Panc1 (cell line): ENCODE data around the gene CDC42BPA. TPM values are rescaled to one million over a fixed set of nuclear protein-coding genes. Genes with fewer than 3 reads are reported as not detected.

Experiments
- ATAC-seq: fragments of 200-7000 bp; cut with Tn5 transposase; 2 replicates; pipeline ENCODE4 v1.9.1; 2020; ENCODE audit warnings: mild to moderate bottlenecking, moderate library complexity
- BruUV-seq: library from RNA; stranded (reverse); fragments of 400-500 nt; replicated peaks from 2 replicates; lab custom pipeline; 2021; lab: Mats Ljungman, UMichigan
- CTCF ChIA-PET: fragments of 300-600 bp; sonication (Branson Sonifier 250); formaldehyde crosslinking; loops from one replicate; lab custom pipeline; 2022; ENCODE audit warnings: antibody characterized with exemption; lab: Charles Lee
- POLR2A ChIA-PET: fragments of 300-600 bp; sonication (Branson Sonifier 250); formaldehyde crosslinking; loops from one replicate; lab custom pipeline; 2022; ENCODE audit warnings: antibody characterized with exemption; lab: Charles Lee
- DNase-seq: peaks from one replicate; pipeline ENCODE4 v3.0.0-alpha.2; 2010; ENCODE audit warnings: low read depth, low spot score
- H3K27ac ChIP-seq: 2 replicates; pipeline ENCODE4 v1.5.1; 2011; ENCODE audit warnings: mild to moderate bottlenecking, low read length, inconsistent platforms
- H3K27me3 ChIP-seq: fragments of 200-500 bp; sonication (Bioruptor generic); 2 replicates; pipeline ENCODE4 v1.6.0; 2014; ENCODE audit warnings: low read length, inconsistent platforms; ENCODE audit not compliant: control insufficient read depth, insufficient read depth
- H3K36me3 ChIP-seq: fragments of 200-500 bp; sonication (Bioruptor generic); 2 replicates; pipeline ENCODE4 v1.5.1; 2014; ENCODE audit warnings: inconsistent platforms, mild to moderate bottlenecking, low read length, moderate library complexity; ENCODE audit not compliant: control insufficient read depth, insufficient read depth
- H3K4me1 ChIP-seq: 2 replicates; pipeline ENCODE4 v1.5.1; 2011; ENCODE audit warnings: inconsistent platforms, mild to moderate bottlenecking, low read length, moderate library complexity; ENCODE audit not compliant: control insufficient read depth, insufficient read depth
- H3K4me3 ChIP-seq, 2 experiments: 2 replicates each; pipeline ENCODE4 v1.5.1; 2011 to 2012; ENCODE audit warnings: low read depth in 2 of 2, low read length in 2 of 2, mild to moderate bottlenecking in 2 of 2, inconsistent platforms in 1 of 2, moderate library complexity in 1 of 2
- H3K9me3 ChIP-seq: fragments of 200-500 bp; sonication (Bioruptor generic); 2 replicates; pipeline ENCODE4 v1.5.1; 2014; ENCODE audit warnings: low read depth, mild to moderate bottlenecking, inconsistent platforms, low read length, moderate library complexity; ENCODE audit not compliant: control insufficient read depth, insufficient read depth
- POLR2AphosphoS5 ChIP-seq: IDR thresholded peaks from 2 replicates; pipeline ENCODE4 v1.6.1; 2012; ENCODE audit warnings: mild to moderate bottlenecking, low read depth, low read length, moderate library complexity
- SIN3A ChIP-seq: IDR thresholded peaks from 2 replicates; pipeline ENCODE4 v1.6.1; 2012; ENCODE audit warnings: low read depth, mild to moderate bottlenecking, low read length, moderate library complexity, borderline replicate concordance; ENCODE audit not compliant: insufficient read depth
- TCF7L2 ChIP-seq: IDR thresholded peaks from 2 replicates; pipeline ENCODE4 v1.6.1; 2011; ENCODE audit warnings: mild to moderate bottlenecking, low read depth, low read length, inconsistent platforms
- in situ Hi-C: cut with HindIII; loops from 2 replicates; pipeline ENCODE4 v1.10.0; 2016; ENCODE audit warnings: low sequenced_read_pairs, low pct_unique_long_range_greater_than_20kb
- intact Hi-C: fragments of 100-400 bp; cut with micrococcal nuclease; formaldehyde crosslinking; loops from one replicate; pipeline ENCODE4 v1.10.0; 2022; ENCODE audit not compliant: unreplicated experiment
- total RNA-seq: library from RNA; stranded (reverse); gene quantifications from one replicate; pipeline ENCODE4 v1.2.1, GENCODE V29; 2021; ENCODE audit not compliant: unreplicated experiment
- TF ChIP-seq, protein P1 (sequence below): fragments of 450-650 bp; IDR thresholded peaks from 2 replicates; pipeline ENCODE4 v1.5.1; 2017; ENCODE audit warnings: mild to moderate bottlenecking
- TF ChIP-seq, protein P2 (sequence below), 2 experiments: IDR thresholded peaks; 2 replicates each; pipeline ENCODE4 v1.6.1; 2011 to 2012; ENCODE audit warnings: low read depth in 2 of 2, control low read depth in 1 of 2, low read length in 1 of 2, mild to moderate bottlenecking in 1 of 2, moderate library complexity in 1 of 2; ENCODE audit not compliant: insufficient read depth in 1 of 2

CDC42BPA gene
- total RNA-seq, 1 experiment from 2014 or later: 32.8 TPM

DNA sequence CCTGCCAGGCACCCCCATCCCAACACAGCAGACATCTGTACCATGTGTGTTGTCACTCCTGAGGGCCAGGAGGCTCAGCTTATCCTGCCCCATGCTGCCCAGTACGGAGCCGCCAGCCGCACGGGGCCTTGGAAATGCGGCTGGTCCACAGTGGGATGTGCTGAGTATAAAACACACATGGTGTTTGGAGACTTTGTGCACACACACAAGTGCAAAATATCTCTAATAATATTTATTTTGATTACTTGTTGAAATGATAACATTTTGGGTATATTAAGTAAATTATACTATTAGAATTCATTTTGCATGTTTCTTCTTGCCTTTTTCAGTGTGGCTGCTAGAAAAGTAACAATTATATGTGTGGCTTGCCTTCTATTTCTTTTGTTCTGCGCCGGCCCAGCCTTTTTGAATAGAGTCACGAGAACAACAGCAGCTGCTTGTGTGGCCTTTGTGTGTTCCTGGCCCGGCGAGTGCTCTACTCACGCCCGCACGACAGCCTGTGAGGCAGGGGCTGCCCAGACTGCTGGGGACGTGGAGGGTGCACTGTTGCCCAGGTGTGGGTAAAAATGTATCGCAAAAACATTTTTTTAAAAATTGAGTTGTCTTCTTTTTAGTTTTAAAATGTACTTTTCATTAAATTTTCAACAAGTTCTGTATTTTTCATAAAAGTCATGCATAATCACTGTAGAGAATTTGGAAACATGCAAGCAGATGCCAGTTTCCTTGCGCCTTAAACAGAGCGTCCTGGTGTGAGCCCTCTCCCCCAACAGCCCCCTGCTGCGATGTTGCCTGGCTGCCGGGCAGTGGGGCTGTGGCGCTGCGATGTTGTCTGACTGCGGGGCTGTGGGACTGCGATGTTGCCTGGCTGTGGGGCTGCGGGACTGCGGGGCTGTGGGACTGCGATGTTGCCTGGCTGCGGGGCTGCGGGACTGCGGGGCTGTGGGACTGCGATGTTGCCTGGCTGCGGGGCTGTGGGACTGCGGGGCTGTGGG lies 342.7 kb downstream of the CDC42BPA start:
- intact Hi-C loops (no loop called here), in situ Hi-C loops (no loop called here)
- ChIA-PET CTCF (no interaction called here), POLR2A (no interaction called here)
- Histone ChIP-seq H3K27ac (no peak overlapping the region), H3K27me3 (no peaks in the 10 kb centered on the region), H3K36me3 (no peaks in the 10 kb centered on the region), H3K4me1 (no peaks in the 10 kb centered on the region; the same call in 1 of the 2 replicates), H3K9me3 (no peaks in the 10 kb centered on the region), H3K4me3 (no peak overlapping the region)
- DNase-seq (no peak), ATAC-seq (no peak)
- TF ChIP-seq, protein P1, sequence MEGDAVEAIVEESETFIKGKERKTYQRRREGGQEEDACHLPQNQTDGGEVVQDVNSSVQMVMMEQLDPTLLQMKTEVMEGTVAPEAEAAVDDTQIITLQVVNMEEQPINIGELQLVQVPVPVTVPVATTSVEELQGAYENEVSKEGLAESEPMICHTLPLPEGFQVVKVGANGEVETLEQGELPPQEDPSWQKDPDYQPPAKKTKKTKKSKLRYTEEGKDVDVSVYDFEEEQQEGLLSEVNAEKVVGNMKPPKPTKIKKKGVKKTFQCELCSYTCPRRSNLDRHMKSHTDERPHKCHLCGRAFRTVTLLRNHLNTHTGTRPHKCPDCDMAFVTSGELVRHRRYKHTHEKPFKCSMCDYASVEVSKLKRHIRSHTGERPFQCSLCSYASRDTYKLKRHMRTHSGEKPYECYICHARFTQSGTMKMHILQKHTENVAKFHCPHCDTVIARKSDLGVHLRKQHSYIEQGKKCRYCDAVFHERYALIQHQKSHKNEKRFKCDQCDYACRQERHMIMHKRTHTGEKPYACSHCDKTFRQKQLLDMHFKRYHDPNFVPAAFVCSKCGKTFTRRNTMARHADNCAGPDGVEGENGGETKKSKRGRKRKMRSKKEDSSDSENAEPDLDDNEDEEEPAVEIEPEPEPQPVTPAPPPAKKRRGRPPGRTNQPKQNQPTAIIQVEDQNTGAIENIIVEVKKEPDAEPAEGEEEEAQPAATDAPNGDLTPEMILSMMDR: no peak
- TF ChIP-seq SIN3A: no peak
- TF ChIP-seq POLR2AphosphoS5: no peak
- TF ChIP-seq TCF7L2: no peak
- TF ChIP-seq, protein P2, sequence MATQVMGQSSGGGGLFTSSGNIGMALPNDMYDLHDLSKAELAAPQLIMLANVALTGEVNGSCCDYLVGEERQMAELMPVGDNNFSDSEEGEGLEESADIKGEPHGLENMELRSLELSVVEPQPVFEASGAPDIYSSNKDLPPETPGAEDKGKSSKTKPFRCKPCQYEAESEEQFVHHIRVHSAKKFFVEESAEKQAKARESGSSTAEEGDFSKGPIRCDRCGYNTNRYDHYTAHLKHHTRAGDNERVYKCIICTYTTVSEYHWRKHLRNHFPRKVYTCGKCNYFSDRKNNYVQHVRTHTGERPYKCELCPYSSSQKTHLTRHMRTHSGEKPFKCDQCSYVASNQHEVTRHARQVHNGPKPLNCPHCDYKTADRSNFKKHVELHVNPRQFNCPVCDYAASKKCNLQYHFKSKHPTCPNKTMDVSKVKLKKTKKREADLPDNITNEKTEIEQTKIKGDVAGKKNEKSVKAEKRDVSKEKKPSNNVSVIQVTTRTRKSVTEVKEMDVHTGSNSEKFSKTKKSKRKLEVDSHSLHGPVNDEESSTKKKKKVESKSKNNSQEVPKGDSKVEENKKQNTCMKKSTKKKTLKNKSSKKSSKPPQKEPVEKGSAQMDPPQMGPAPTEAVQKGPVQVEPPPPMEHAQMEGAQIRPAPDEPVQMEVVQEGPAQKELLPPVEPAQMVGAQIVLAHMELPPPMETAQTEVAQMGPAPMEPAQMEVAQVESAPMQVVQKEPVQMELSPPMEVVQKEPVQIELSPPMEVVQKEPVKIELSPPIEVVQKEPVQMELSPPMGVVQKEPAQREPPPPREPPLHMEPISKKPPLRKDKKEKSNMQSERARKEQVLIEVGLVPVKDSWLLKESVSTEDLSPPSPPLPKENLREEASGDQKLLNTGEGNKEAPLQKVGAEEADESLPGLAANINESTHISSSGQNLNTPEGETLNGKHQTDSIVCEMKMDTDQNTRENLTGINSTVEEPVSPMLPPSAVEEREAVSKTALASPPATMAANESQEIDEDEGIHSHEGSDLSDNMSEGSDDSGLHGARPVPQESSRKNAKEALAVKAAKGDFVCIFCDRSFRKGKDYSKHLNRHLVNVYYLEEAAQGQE (IDR thresholded peaks at IDR 0.05; ENCODE audit: insufficient read depth in 1 of 2, low read depth in 2 of 2, low read length in 1 of 2): no peak
- BruUV-seq: no TSS peak

DNA sequence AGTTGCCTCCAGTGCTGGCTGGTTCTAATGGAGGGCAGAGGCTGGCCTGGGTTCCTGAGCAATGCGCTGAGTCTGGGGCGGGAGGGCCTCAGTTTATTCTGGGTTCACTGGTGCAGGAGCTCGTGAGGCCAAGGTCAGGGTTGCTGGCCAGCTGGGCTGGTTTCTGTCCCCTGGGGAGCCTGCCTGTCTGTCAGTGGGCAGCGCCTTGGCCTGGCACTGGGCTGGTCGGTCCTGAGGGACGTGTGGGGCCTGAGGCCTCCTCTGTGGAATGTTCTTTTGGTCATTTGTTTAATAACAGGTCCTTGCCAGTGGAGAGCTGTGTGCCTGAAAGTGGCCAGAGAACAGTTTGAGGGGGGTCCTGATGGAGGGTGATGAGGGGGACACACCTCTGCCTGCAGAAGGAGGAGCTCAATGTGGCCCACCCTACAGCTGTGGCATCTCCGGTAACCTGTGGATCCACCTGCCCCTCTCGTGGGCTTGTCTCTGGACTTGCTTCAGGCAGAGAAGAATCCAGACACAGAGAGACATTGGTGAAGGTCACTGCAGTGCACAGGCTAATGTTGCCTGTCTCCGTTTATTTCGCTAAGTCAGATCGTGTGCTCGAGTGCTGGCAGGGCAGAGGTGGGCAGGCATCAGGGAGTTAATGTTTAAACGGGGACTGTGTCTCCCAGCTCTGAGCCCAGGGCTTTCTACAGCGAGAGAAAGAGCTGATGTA lies 343.6 kb downstream of the CDC42BPA start:
- H3K4me3 ChIP-seq: no peak overlapping the region
- no peaks in the 10 kb centered on the region for H3K9me3 ChIP-seq
- ChIA-PET POLR2A (no interaction called here), CTCF (no interaction called here)
- no peak for DNase-seq
- no peak overlapping the region for H3K27ac ChIP-seq
- TF ChIP-seq, protein P2 (IDR thresholded peaks at IDR 0.05; ENCODE audit: insufficient read depth in 1 of 2, low read depth in 2 of 2, low read length in 1 of 2): no peak
- TF ChIP-seq, protein P1: no peak
- TF ChIP-seq POLR2AphosphoS5 (no peak), SIN3A (no peak), TCF7L2 (no peak)
- no peaks in the 10 kb centered on the region for H3K27me3 ChIP-seq
- H3K36me3 ChIP-seq: no peaks in the 10 kb centered on the region
- no TSS peak for BruUV-seq
- H3K4me1 ChIP-seq: no peaks in the 10 kb centered on the region; the same call in 1 of the 2 replicates
- intact Hi-C loops: no loop called here
- no peak for ATAC-seq
- in situ Hi-C loops: no loop called here
